Measurements from ENCODE around the gene SMCO2.

- TF ChIP-seq CTCF (conservative IDR thresholded peaks at IDR 0.05; ENCODE audit: low read depth, low read length) (peak; percentile 49), RAD21 (IDR thresholded peaks at IDR 0.05; ENCODE audit: low read length) (peak; percentile 35), POLR2A (IDR thresholded peaks at IDR 0.05; ENCODE audit: low read depth, low read length) (no peak), CHD1 (IDR thresholded peaks at IDR 0.05; ENCODE audit: low read depth, low read length) (no peak), BHLHE40 (IDR thresholded peaks at IDR 0.05; ENCODE audit: low read depth, low read length) (no peak), CEBPB (IDR thresholded peaks at IDR 0.05; ENCODE audit: low read depth, low read length) (no peak), SMC3 (IDR thresholded peaks at IDR 0.05; ENCODE audit: low read depth, low read length) (peak; percentile 34; the same call in 1 of the 2 replicates), USF2 (IDR thresholded peaks at IDR 0.05; ENCODE audit: low read depth, low read length) (no peak)
These were observed 11.6 kb upstream of the SMCO2 start for GRCh38 chr12:27434673-27435565.
